Brain pericyte (primary cell): Measurements from ENCODE around the gene TXNDC11.

Experiments used
- DNase-seq: peaks from one replicate; pipeline ENCODE4 v3.0.0-alpha.2; 2012; ENCODE audit warnings: low read depth, low spot score

The TXNDC11 gene

GRCh38 chr16:11691235-11691634, 51.4 kb downstream of the TXNDC11 start:
- DNase-seq = no peak

GRCh38 chr16:11689031-11689840, 53.4 kb downstream of the TXNDC11 start:
- DNase-seq = no peak

DNA sequence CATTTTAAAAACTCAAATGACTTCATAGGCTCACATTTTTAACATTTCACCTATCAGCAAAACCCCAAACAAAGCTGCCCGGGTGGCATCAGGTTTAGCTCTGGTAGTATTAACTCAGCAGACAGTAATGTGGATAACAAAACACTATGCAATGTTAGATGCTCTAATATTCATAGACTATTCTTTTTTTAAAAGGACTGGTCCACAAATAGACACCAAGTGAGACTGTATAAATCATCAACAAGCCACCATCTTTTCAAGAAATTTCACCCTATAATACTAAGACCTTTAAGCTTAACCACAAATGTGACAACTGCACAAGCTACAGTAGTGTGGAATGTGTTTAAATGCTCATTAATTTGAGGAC, 54.2 kb downstream of the TXNDC11 start:
- DNase-seq = no peak

DNA sequence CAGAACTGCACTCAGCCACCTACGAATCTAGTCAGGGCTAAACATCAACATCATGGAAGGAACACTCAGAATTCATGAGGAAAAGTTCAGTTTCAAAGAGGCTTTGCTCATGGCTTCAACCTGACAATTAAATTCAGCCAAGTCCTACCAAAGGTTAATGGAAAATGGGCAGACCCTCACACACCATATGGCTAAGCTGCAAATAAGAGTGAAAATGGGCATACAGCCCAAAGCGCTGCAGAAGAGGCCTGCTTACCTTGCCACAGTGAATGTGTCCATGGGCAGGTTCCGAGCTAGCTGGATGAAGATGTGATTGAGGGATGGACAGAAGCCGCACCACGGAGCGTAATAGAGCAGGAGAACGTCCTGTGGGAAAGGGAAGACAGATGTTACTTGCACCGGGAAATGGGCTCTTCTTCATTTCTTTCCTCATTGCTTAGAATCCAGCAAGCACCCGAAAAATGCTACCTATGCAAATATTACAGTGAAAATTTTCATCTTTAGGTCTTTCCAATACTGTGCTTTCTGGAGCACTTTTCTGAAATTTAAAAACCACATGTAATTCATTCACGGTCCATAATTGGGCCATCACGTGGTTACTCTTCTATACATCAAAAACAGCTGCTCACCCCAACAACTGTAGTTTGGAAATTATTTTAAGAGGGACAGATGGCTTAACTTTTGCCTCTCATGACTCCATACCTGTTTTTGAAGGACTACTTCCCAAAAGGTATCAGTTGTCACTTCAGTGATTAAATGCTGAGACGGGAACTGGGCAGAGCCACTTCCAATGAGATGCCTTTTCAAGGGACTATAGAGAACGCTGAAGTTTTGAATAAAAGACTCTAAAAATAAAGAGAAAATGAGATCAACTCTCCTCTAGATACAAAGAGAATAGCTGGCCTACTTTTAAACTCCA, 54.8 kb downstream of the TXNDC11 start:
- DNase-seq = no peak

GRCh38 chr16:11686713-11687380, 55.8 kb downstream of the TXNDC11 start:
- no peak for DNase-seq

GRCh38 chr16:11685844-11686618, 56.6 kb downstream of the TXNDC11 start:
- DNase-seq = no peak

DNA sequence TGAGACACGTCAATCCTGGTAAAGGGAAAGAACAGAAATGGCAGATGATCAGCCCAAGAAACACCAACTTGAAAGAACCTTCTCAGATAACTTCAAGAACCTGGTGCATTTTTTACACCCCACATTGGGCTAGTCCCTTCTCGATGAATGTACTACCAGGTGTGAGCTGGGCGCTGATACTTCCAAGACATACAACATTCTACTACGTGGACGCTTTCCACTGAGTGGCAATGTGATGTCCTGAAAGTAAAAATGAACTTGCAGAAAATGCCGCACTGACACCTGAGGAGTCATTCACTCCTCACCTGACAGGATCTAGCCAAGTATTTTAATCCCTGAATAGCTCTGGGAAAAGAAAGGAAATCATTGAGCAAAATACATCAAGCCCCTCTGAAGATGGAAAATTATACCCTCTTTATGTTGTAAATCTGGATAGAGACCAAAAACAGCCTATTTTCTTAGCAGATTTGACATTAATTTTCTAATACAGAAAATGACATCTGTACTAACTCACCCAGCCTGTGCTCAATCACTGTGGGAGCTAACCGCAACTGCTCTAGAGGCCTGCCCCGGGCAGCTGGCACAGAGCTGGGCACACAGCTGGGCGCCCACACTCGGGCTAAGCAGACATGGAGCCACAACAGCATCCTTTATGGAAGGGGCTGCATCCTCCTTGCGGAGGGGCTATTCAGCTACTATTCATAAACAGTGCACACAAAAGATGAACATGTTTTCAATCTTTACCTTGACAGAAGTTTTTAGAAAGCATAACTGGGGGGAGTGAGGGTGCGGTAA, 58.2 kb downstream of the TXNDC11 start:
- DNase-seq = no peak

GRCh38 chr16:11683145-11683544, 59.5 kb downstream of the TXNDC11 start:
- DNase-seq = no peak

GRCh38 chr16:11682655-11683096, 60.0 kb downstream of the TXNDC11 start:
- DNase-seq = no peak

DNA sequence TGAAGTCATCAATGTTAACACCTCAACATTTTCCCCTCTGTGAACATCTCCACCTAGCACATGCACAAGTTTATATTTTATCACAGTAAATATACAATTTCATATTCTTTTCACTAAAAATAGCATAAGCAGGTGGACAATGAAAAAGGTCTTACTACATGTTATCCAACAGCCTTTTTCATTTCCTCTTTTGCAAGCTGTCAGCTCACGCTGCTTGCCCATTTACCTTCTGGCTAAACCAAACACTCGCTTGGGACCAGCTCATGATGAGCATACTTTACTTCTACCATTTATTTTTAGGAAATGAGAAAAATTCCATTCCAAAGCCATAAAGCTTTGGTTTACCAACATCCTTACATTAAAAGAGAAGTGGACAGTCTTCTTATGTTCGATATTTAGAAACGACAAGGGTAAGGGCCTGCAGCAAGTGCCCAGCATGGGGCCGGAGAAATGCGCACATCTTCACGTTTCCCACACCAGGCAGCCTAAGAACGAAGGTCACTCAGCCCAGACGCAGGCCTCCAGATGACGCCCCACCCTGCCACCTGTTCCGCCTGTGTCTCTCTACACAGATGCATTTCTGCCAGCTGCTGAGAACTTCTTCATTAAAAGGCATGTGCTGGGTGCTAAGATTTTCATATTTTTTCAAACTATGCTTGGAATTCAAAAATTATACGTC, 60.5 kb downstream of the TXNDC11 start:
- no peak for DNase-seq

DNA sequence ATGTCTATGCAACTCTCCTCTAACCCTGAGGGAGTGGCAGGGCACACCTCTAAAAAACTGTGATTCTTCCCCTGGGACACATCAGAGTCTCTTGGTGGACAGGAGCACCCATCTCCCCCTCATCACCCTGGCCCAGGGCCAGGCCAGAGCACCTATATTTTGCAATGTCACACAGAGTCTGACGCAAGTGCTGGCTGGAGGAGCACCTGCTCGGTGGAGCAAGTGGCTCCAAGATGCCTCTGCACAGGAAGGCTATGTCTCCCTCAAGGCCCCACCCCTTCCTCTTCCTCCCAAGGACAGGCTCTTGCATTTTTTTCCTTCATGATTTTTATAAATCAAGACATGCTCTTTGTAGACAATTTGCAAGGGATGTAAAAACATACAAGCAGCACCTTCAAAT, 61.1 kb downstream of the TXNDC11 start:
- no peak for DNase-seq

GRCh38 chr16:11679941-11680911, 62.4 kb downstream of the TXNDC11 start:
- DNase-seq = no peak

GRCh38 chr16:11679250-11679649, 63.4 kb downstream of the TXNDC11 start:
- DNase-seq = no peak

- DNase-seq = no peak
Observed at GRCh38 chr16:11677959-11678881, 64.4 kb downstream of the TXNDC11 start.

DNA sequence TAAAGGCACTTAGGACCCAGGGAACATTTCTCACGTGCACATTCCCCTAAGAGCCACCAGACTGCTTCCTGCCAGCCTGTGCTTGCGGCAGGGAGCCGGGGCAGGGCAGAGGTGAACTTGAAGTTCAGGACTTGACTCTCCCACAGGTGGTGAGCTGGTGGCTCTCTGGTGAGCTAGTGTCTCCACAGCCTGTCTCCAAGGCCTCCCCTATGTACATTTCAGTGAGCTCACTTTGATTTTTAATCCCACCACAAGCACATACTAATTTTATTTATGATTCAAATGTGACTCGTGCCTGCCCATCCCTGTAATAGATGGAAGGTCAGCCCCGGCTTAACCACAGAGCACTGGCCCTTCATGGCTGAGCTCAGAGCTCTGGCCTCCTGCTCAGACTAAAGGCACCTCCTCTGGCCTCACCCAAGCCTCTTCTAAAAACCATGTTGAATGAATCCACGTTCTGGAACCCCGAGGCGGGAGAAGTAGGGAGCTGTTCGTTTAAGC, 65.2 kb downstream of the TXNDC11 start:
- no peak for DNase-seq

- no peak for DNase-seq
Observed at GRCh38 chr16:11676799-11677198, 65.9 kb downstream of the TXNDC11 start.
